HepG2 (cell line): ENCODE measurements around the gene SLC17A9. TPM values are rescaled to one million over a fixed set of nuclear protein-coding genes. Genes with fewer than 3 reads are reported as not detected.
A peak's percentile ranks its signal among the peaks of the same experiment; 100 is the strongest.

Experiments
- ATF3 ChIP-seq: sonication (generic); formaldehyde crosslinking; IDR thresholded peaks from 2 replicates; pipeline ENCODE4 v1.4.0; 2020; ENCODE audit warnings: missing genetic modification reagents
- ATRX ChIP-seq: sonication (generic); formaldehyde crosslinking; IDR thresholded peaks from 2 replicates; pipeline ENCODE4 v1.4.0; 2020; ENCODE audit warnings: missing genetic modification reagents, borderline replicate concordance
- HDAC2 ChIP-seq: sonication (generic); formaldehyde crosslinking; IDR thresholded peaks from 2 replicates; pipeline ENCODE4 v1.4.0; 2020; ENCODE audit warnings: missing genetic modification reagents
- HNRNPH1 ChIP-seq: fragments of 200-400 bp; formaldehyde crosslinking; optimal IDR thresholded peaks from 2 replicates; pipeline ENCODE3; 2017; ENCODE audit warnings: mild to moderate bottlenecking, low read depth, low read length
- ISL2 ChIP-seq: sonication (generic); formaldehyde crosslinking; IDR thresholded peaks from 2 replicates; pipeline ENCODE4 v1.5.0; 2020; ENCODE audit warnings: missing genetic modification reagents
- MAFG ChIP-seq: sonication (generic); formaldehyde crosslinking; IDR thresholded peaks from 2 replicates; pipeline ENCODE4 v1.5.1; 2020; ENCODE audit warnings: mild to moderate bottlenecking, missing genetic modification reagents
- MEIS2 ChIP-seq: sonication (generic); formaldehyde crosslinking; IDR thresholded peaks from 2 replicates; pipeline ENCODE4 v1.9.0; 2021; ENCODE audit warnings: mild to moderate bottlenecking, missing genetic modification reagents
- MIER2 ChIP-seq: IDR thresholded peaks from 2 replicates; pipeline ENCODE4 v1.6.1; 2016; ENCODE audit warnings: missing biosample characterization, missing genetic modification reagents
- PHF8 ChIP-seq: sonication (generic); formaldehyde crosslinking; IDR thresholded peaks from 2 replicates; pipeline ENCODE4 v1.5.0; 2020; ENCODE audit warnings: missing genetic modification reagents
- PITX1 ChIP-seq: sonication (generic); formaldehyde crosslinking; IDR thresholded peaks from 2 replicates; pipeline ENCODE4 v1.5.1; 2020; ENCODE audit warnings: mild to moderate bottlenecking, missing genetic modification reagents
- RAD21 ChIP-seq: fragments of 450-650 bp; formaldehyde crosslinking; IDR thresholded peaks from 2 replicates; pipeline ENCODE4 v1.5.0; 2020; ENCODE audit warnings: mild to moderate bottlenecking
- SP1 ChIP-seq, 2 experiments: fragments of 450-650 bp in 1 of 2; sonication (generic) in 1 of 2; formaldehyde crosslinking in 1 of 2; IDR thresholded peaks; 2 replicates each; pipeline versions ENCODE4 v1.4.0 to v1.6.1; 2016 to 2020; ENCODE audit warnings: missing genetic modification reagents in 1 of 2
- SRSF9 ChIP-seq: fragments of 200-400 bp; formaldehyde crosslinking; IDR thresholded peaks from 2 replicates; pipeline ENCODE4 v1.6.1; 2018; ENCODE audit warnings: borderline replicate concordance, mild to moderate bottlenecking, low read depth, low read length; ENCODE audit not compliant: insufficient read depth, poor library complexity, severe bottlenecking
- TARDBP ChIP-seq: sonication (generic); formaldehyde crosslinking; IDR thresholded peaks from 2 replicates; pipeline ENCODE4 v1.8.0; 2022; ENCODE audit warnings: mild to moderate bottlenecking, missing genetic modification reagents
- ZMYM4 ChIP-seq: sonication (generic); formaldehyde crosslinking; IDR thresholded peaks from 2 replicates; pipeline ENCODE4 v1.8.1; 2023; ENCODE audit warnings: mild to moderate bottlenecking, missing genetic modification reagents
- ZNF383 ChIP-seq: sonication (generic); formaldehyde crosslinking; IDR thresholded peaks from 2 replicates; pipeline ENCODE4 v1.4.0; 2020; ENCODE audit warnings: missing genetic modification reagents, mild to moderate bottlenecking, borderline replicate concordance
- ZNF619 ChIP-seq: sonication (generic); formaldehyde crosslinking; IDR thresholded peaks from 2 replicates; pipeline ENCODE4 v1.4.0; 2020; ENCODE audit warnings: mild to moderate bottlenecking, missing genetic modification reagents
- polyA plus RNA-seq, 8 experiments: library from polyadenylated mRNA; depleted of rRNA in 3 of 8; stranded (reverse) in 7 of 8; unstranded in 1 of 8; fragments of >200 nt; fragmentation: Illumina TruSeq in 4 of 8; extraction: Trizol in 4 of 8; gene quantifications; 2 replicates each; pipeline versions ENCODE4 v1.2.1 to v1.2.3, GENCODE V29; 2011 to 2016; ENCODE audit warnings: low read depth in 4 of 8, missing spikeins in 1 of 8, mixed read lengths in 1 of 8; ENCODE audit not compliant: insufficient read depth in 1 of 8
- total RNA-seq, 5 experiments: library from RNA; depleted of rRNA; stranded (reverse); fragments of >200 nt; fragmentation: Illumina TruSeq; extraction: Trizol; gene quantifications; 2 replicates each; pipeline ENCODE4 v1.2.3, GENCODE V29; 2016; ENCODE audit warnings: low read depth in 1 of 5
- TF ChIP-seq, protein P1 (sequence below), 2 experiments: sonication (generic) in 1 of 2; formaldehyde crosslinking in 1 of 2; IDR thresholded peaks; 2 replicates each; pipeline versions ENCODE4 v1.6.1 to v1.9.0; 2014 to 2022; ENCODE audit warnings: antibody characterized with exemption in 1 of 2, borderline replicate concordance in 1 of 2, inconsistent platforms in 1 of 2, low read depth in 1 of 2, missing genetic modification reagents in 1 of 2
- TF ChIP-seq, protein P2 (sequence below): IDR thresholded peaks from 2 replicates; pipeline ENCODE4 v1.6.1; 2016; ENCODE audit warnings: control low read depth
- TF ChIP-seq, protein P3 (sequence below): sonication (generic); formaldehyde crosslinking; IDR thresholded peaks from 2 replicates; pipeline ENCODE4 v1.4.0; 2020; ENCODE audit warnings: low read depth, mild to moderate bottlenecking, missing genetic modification reagents

Gene SLC17A9
- total and polyA plus RNA-seq, 2 of the 13 experiments (the other 11 are each of a cell fraction or from before 2014, with no cell fraction given): 110 to 191 TPM

- TF ChIP-seq, protein P1, sequence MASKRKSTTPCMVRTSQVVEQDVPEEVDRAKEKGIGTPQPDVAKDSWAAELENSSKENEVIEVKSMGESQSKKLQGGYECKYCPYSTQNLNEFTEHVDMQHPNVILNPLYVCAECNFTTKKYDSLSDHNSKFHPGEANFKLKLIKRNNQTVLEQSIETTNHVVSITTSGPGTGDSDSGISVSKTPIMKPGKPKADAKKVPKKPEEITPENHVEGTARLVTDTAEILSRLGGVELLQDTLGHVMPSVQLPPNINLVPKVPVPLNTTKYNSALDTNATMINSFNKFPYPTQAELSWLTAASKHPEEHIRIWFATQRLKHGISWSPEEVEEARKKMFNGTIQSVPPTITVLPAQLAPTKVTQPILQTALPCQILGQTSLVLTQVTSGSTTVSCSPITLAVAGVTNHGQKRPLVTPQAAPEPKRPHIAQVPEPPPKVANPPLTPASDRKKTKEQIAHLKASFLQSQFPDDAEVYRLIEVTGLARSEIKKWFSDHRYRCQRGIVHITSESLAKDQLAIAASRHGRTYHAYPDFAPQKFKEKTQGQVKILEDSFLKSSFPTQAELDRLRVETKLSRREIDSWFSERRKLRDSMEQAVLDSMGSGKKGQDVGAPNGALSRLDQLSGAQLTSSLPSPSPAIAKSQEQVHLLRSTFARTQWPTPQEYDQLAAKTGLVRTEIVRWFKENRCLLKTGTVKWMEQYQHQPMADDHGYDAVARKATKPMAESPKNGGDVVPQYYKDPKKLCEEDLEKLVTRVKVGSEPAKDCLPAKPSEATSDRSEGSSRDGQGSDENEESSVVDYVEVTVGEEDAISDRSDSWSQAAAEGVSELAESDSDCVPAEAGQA (IDR thresholded peaks at IDR 0.05; ENCODE audit: low read depth): 0 out of 2 replicates have a peak, but pooled peaks have one; percentile 31
- TF ChIP-seq, protein P1 (CRISPR knock-in tag; IDR thresholded peaks at IDR 0.05; ENCODE audit: borderline replicate concordance): no peak
- TF ChIP-seq HNRNPH1: no peak
- TF ChIP-seq, protein P2, sequence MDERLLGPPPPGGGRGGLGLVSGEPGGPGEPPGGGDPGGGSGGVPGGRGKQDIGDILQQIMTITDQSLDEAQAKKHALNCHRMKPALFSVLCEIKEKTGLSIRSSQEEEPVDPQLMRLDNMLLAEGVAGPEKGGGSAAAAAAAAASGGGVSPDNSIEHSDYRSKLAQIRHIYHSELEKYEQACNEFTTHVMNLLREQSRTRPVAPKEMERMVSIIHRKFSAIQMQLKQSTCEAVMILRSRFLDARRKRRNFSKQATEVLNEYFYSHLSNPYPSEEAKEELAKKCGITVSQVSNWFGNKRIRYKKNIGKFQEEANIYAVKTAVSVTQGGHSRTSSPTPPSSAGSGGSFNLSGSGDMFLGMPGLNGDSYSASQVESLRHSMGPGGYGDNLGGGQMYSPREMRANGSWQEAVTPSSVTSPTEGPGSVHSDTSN (CRISPR knock-in tag): no peak
- peak; percentile 99 for TF ChIP-seq RAD21 (CRISPR knock-in tag)
- no peak for TF ChIP-seq ISL2 (CRISPR knock-in tag)
- no peak for TF ChIP-seq MAFG (CRISPR knock-in tag)
- TF ChIP-seq SRSF9: no peak
- peak; percentile 85 for TF ChIP-seq MIER2 (CRISPR knock-in tag)
- peak; percentile 46; the same call in 1 of the 2 replicates for TF ChIP-seq PHF8 (CRISPR knock-in tag)
- no peak for TF ChIP-seq ATRX
- TF ChIP-seq, protein P3, sequence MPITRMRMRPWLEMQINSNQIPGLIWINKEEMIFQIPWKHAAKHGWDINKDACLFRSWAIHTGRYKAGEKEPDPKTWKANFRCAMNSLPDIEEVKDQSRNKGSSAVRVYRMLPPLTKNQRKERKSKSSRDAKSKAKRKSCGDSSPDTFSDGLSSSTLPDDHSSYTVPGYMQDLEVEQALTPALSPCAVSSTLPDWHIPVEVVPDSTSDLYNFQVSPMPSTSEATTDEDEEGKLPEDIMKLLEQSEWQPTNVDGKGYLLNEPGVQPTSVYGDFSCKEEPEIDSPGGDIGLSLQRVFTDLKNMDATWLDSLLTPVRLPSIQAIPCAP: no peak
- peak; percentile 87; the same call in 1 of the 2 replicates for TF ChIP-seq ZNF619
- no peak for TF ChIP-seq ZNF383
- peak; percentile 67; the same call in 1 of the 2 replicates for TF ChIP-seq PITX1 (CRISPR knock-in tag)
- peak; percentile 50; the same call in 1 of the 2 replicates for TF ChIP-seq TARDBP (CRISPR knock-in tag)
- no peak for TF ChIP-seq MEIS2 (CRISPR knock-in tag)
- no peak for TF ChIP-seq SP1 (IDR thresholded peaks at IDR 0.05)
- TF ChIP-seq SP1 (CRISPR knock-in tag; IDR thresholded peaks at IDR 0.05): peak; percentile 11; the same call in 1 of the 2 replicates
- peak; percentile 84 for TF ChIP-seq HDAC2 (CRISPR knock-in tag)
- TF ChIP-seq ATF3 (CRISPR knock-in tag): no peak
- TF ChIP-seq ZMYM4: no peak
These were observed 19.7 kb downstream of the SLC17A9 start (continued) for GRCh38 chr20:62971950-62972844.
